Panc1 (cell line): ENCODE data around the gene CYGB. TPM values are rescaled to one million over a fixed set of nuclear protein-coding genes. Genes with fewer than 3 reads are reported as not detected.

Experiments
- ATAC-seq: fragments of 200-7000 bp; cut with Tn5 transposase; 2 replicates; pipeline ENCODE4 v1.9.1; 2020; ENCODE audit warnings: mild to moderate bottlenecking, moderate library complexity
- BruUV-seq: library from RNA; stranded (reverse); fragments of 400-500 nt; replicated peaks from 2 replicates; lab custom pipeline; 2021; lab: Mats Ljungman, UMichigan
- CTCF ChIA-PET: fragments of 300-600 bp; sonication (Branson Sonifier 250); formaldehyde crosslinking; loops from one replicate; lab custom pipeline; 2022; ENCODE audit warnings: antibody characterized with exemption; lab: Charles Lee
- POLR2A ChIA-PET: fragments of 300-600 bp; sonication (Branson Sonifier 250); formaldehyde crosslinking; loops from one replicate; lab custom pipeline; 2022; ENCODE audit warnings: antibody characterized with exemption; lab: Charles Lee
- DNase-seq: peaks from one replicate; pipeline ENCODE4 v3.0.0-alpha.2; 2010; ENCODE audit warnings: low read depth, low spot score
- H3K27ac ChIP-seq: 2 replicates; pipeline ENCODE4 v1.5.1; 2011; ENCODE audit warnings: mild to moderate bottlenecking, low read length, inconsistent platforms
- H3K27me3 ChIP-seq: fragments of 200-500 bp; sonication (Bioruptor generic); 2 replicates; pipeline ENCODE4 v1.6.0; 2014; ENCODE audit warnings: low read length, inconsistent platforms; ENCODE audit not compliant: control insufficient read depth, insufficient read depth
- H3K36me3 ChIP-seq: fragments of 200-500 bp; sonication (Bioruptor generic); 2 replicates; pipeline ENCODE4 v1.5.1; 2014; ENCODE audit warnings: inconsistent platforms, mild to moderate bottlenecking, low read length, moderate library complexity; ENCODE audit not compliant: control insufficient read depth, insufficient read depth
- H3K4me1 ChIP-seq: 2 replicates; pipeline ENCODE4 v1.5.1; 2011; ENCODE audit warnings: inconsistent platforms, mild to moderate bottlenecking, low read length, moderate library complexity; ENCODE audit not compliant: control insufficient read depth, insufficient read depth
- H3K4me3 ChIP-seq, 2 experiments: 2 replicates each; pipeline ENCODE4 v1.5.1; 2011 to 2012; ENCODE audit warnings: low read depth in 2 of 2, low read length in 2 of 2, mild to moderate bottlenecking in 2 of 2, inconsistent platforms in 1 of 2, moderate library complexity in 1 of 2
- H3K9me3 ChIP-seq: fragments of 200-500 bp; sonication (Bioruptor generic); 2 replicates; pipeline ENCODE4 v1.5.1; 2014; ENCODE audit warnings: low read depth, mild to moderate bottlenecking, inconsistent platforms, low read length, moderate library complexity; ENCODE audit not compliant: control insufficient read depth, insufficient read depth
- POLR2AphosphoS5 ChIP-seq: IDR thresholded peaks from 2 replicates; pipeline ENCODE4 v1.6.1; 2012; ENCODE audit warnings: mild to moderate bottlenecking, low read depth, low read length, moderate library complexity
- SIN3A ChIP-seq: IDR thresholded peaks from 2 replicates; pipeline ENCODE4 v1.6.1; 2012; ENCODE audit warnings: low read depth, mild to moderate bottlenecking, low read length, moderate library complexity, borderline replicate concordance; ENCODE audit not compliant: insufficient read depth
- TCF7L2 ChIP-seq: IDR thresholded peaks from 2 replicates; pipeline ENCODE4 v1.6.1; 2011; ENCODE audit warnings: mild to moderate bottlenecking, low read depth, low read length, inconsistent platforms
- in situ Hi-C: cut with HindIII; loops from 2 replicates; pipeline ENCODE4 v1.10.0; 2016; ENCODE audit warnings: low sequenced_read_pairs, low pct_unique_long_range_greater_than_20kb
- intact Hi-C: fragments of 100-400 bp; cut with micrococcal nuclease; formaldehyde crosslinking; loops from one replicate; pipeline ENCODE4 v1.10.0; 2022; ENCODE audit not compliant: unreplicated experiment
- total RNA-seq: library from RNA; stranded (reverse); gene quantifications from one replicate; pipeline ENCODE4 v1.2.1, GENCODE V29; 2021; ENCODE audit not compliant: unreplicated experiment
- TF ChIP-seq, protein P1 (sequence below): fragments of 450-650 bp; IDR thresholded peaks from 2 replicates; pipeline ENCODE4 v1.5.1; 2017; ENCODE audit warnings: mild to moderate bottlenecking
- TF ChIP-seq, protein P2 (sequence below), 2 experiments: IDR thresholded peaks; 2 replicates each; pipeline ENCODE4 v1.6.1; 2011 to 2012; ENCODE audit warnings: low read depth in 2 of 2, control low read depth in 1 of 2, low read length in 1 of 2, mild to moderate bottlenecking in 1 of 2, moderate library complexity in 1 of 2; ENCODE audit not compliant: insufficient read depth in 1 of 2

Gene CYGB
- total RNA-seq, 1 experiment from 2014 or later = 6.0 TPM

DNA sequence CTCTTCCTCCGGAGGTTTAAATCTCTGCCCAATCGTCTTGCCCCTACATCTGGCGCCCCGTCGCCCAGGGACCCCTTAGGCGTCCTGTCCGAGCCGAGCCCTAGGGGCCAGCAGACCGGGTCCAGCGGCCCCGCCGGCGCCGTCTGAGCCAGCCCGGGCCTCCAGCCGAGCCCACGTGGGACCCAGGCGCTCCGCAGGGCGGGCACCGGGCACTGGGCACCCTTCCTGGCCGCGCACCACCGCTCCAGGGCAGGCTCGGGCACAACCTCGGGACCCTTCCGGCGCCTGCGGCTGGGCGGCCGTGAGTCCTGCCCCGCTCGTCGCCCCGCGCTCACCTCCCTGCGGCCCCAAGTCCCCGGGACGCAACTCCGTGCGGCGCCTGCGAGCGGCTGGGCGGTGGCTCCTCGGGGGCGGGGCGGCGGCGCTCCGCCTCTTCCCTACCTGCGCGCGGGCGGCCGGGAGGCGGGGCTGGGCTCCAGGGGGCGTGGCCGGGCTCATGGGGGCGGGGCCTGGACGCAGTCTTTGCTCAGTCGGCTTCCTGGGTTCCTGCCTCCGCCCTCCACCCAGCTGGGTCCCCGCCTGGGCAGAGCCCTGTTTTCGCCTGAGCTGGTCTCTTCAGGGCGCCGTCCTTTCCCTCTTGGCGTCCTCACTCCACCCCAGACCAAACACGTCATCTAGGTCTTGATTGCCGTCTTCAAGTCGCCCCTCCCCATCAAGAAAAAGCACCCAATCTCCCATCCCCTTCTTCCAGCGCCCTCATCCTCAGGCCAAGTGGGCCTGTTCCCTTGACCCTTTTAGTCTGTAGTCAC is 36.3 kb downstream of the CYGB start, which contains the start of gene RHBDF2:
Gene RHBDF2, minus strand, starts transcription at position 406 of the 809 bp plus-strand sequence. CDS start 19,899 bp downstream, outside the sequence.
- Histone ChIP-seq H3K27me3 (no peaks in the 10 kb centered on the region), H3K4me3 (peak within 1 kb of the TSS; percentile 89), H3K36me3 (peaks cover 7% of the 10 kb centered on the region; the same call in 1 of the 2 replicates), H3K27ac (peak within 1 kb of the TSS; percentile 90), H3K4me1 (peaks cover 43% of the 10 kb centered on the region), H3K9me3 (no peaks in the 10 kb centered on the region)
- TF ChIP-seq, protein P1, sequence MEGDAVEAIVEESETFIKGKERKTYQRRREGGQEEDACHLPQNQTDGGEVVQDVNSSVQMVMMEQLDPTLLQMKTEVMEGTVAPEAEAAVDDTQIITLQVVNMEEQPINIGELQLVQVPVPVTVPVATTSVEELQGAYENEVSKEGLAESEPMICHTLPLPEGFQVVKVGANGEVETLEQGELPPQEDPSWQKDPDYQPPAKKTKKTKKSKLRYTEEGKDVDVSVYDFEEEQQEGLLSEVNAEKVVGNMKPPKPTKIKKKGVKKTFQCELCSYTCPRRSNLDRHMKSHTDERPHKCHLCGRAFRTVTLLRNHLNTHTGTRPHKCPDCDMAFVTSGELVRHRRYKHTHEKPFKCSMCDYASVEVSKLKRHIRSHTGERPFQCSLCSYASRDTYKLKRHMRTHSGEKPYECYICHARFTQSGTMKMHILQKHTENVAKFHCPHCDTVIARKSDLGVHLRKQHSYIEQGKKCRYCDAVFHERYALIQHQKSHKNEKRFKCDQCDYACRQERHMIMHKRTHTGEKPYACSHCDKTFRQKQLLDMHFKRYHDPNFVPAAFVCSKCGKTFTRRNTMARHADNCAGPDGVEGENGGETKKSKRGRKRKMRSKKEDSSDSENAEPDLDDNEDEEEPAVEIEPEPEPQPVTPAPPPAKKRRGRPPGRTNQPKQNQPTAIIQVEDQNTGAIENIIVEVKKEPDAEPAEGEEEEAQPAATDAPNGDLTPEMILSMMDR = no peak
- TF ChIP-seq, protein P2, sequence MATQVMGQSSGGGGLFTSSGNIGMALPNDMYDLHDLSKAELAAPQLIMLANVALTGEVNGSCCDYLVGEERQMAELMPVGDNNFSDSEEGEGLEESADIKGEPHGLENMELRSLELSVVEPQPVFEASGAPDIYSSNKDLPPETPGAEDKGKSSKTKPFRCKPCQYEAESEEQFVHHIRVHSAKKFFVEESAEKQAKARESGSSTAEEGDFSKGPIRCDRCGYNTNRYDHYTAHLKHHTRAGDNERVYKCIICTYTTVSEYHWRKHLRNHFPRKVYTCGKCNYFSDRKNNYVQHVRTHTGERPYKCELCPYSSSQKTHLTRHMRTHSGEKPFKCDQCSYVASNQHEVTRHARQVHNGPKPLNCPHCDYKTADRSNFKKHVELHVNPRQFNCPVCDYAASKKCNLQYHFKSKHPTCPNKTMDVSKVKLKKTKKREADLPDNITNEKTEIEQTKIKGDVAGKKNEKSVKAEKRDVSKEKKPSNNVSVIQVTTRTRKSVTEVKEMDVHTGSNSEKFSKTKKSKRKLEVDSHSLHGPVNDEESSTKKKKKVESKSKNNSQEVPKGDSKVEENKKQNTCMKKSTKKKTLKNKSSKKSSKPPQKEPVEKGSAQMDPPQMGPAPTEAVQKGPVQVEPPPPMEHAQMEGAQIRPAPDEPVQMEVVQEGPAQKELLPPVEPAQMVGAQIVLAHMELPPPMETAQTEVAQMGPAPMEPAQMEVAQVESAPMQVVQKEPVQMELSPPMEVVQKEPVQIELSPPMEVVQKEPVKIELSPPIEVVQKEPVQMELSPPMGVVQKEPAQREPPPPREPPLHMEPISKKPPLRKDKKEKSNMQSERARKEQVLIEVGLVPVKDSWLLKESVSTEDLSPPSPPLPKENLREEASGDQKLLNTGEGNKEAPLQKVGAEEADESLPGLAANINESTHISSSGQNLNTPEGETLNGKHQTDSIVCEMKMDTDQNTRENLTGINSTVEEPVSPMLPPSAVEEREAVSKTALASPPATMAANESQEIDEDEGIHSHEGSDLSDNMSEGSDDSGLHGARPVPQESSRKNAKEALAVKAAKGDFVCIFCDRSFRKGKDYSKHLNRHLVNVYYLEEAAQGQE (IDR thresholded peaks at IDR 0.05; ENCODE audit: insufficient read depth in 1 of 2, low read depth in 2 of 2, low read length in 1 of 2) = no peak
- TF ChIP-seq TCF7L2 (no peak), SIN3A (peak; percentile 88; the same call in 1 of the 2 replicates), POLR2AphosphoS5 (peak; percentile 79)
- POLR2A ChIA-PET = interaction anchor here (0.8 kb wide), 1 partner anchor 23 kb away, joined by 3 read pairs; no protein-coding TSS in a partner anchor
- in situ Hi-C loops = no loop called here
- CTCF ChIA-PET = interaction anchor here (0.6 kb wide), 1 partner anchor 496 kb away, joined by 4 read pairs; no protein-coding TSS in a partner anchor
- TSS peak; percentile 73 for BruUV-seq
- intact Hi-C loops = no loop called here
- DNase-seq (no peak), ATAC-seq (peak; percentile 85)

DNA sequence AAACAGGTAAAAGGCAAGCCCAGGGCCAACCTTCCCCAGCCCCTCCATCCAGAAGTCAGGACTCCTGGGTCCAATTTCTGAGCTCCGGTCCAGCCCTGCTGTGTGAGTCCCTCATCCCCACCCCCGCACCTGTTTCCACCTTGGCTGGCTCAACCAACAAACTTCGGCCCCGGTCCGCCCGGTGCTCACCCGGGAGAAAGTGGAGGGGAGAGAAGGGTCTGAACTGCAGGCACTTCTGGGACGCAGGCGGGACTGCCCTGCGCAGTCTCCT is 36.8 kb downstream of the CYGB start:
- CTCF ChIA-PET = interaction anchor here (0.7 kb wide), 1 partner anchor 11 kb away, joined by 3 read pairs; no protein-coding TSS in a partner anchor
- intact Hi-C loops = no loop called here
- Histone ChIP-seq H3K9me3 (no peaks in the 10 kb centered on the region), H3K4me3 (peak overlapping the region; percentile 89), H3K27me3 (no peaks in the 10 kb centered on the region), H3K27ac (peak overlapping the region; percentile 89), H3K4me1 (peaks cover 48% of the 10 kb centered on the region), H3K36me3 (peaks cover 7% of the 10 kb centered on the region; the same call in 1 of the 2 replicates)
- in situ Hi-C loops = no loop called here
- no peak for TF ChIP-seq SIN3A
- no peak for TF ChIP-seq POLR2AphosphoS5
- TF ChIP-seq, protein P1 = no peak
- TF ChIP-seq TCF7L2 = no peak
- TF ChIP-seq, protein P2 (IDR thresholded peaks at IDR 0.05; ENCODE audit: insufficient read depth in 1 of 2, low read depth in 2 of 2, low read length in 1 of 2) = no peak
- no TSS peak for BruUV-seq
- DNase-seq = no peak
- POLR2A ChIA-PET = no interaction called here
- peak; percentile 16 for ATAC-seq
